A549 (cell line): ENCODE data around the gene RNASE2.

ENCODE experiments used
- BHLHE40 ChIP-seq: IDR thresholded peaks from 2 replicates; pipeline ENCODE4 v1.6.1; 2012; ENCODE audit warnings: low read depth, low read length, inconsistent platforms
- GATA3 ChIP-seq: IDR thresholded peaks from 2 replicates; pipeline ENCODE4 v1.6.1; 2012; ENCODE audit warnings: borderline replicate concordance
- PHF8 ChIP-seq: fragments of 200-600 bp; sonication (generic); IDR thresholded peaks from 2 replicates; pipeline ENCODE4 v1.6.1; 2016; ENCODE audit warnings: low read depth, mild to moderate bottlenecking, antibody characterized with exemption, moderate library complexity, borderline replicate concordance
- POLR2A ChIP-seq: IDR thresholded peaks from 2 replicates; pipeline ENCODE4 v1.6.1; 2012; ENCODE audit warnings: mild to moderate bottlenecking, low read length
- TF ChIP-seq, protein P1 (sequence below): fragments of >200 bp; sonication (Bioruptor Twin); formaldehyde crosslinking; IDR thresholded peaks from 3 replicates; pipeline ENCODE4 v1.5.1; 2016

DNA sequence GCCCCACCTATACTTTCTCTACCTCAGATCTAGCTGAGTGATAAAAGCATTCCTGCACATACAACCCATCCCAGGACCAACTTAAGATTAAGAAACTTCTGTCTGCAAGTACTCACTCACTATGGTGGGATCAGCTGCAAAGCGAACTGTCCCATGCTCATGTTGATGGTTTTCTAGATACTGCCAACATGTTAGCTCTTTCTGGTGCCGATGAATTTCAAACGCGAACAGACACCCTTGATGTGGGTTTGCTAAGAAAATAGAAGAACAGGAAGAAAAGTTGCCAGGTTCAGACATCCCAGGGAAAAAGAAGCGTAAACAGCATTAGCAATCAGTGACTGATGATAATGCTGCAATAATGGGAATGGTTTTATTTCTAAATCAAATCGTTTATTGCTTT is 42.3 kb downstream of the RNASE2 start:
- no peak for TF ChIP-seq BHLHE40
- TF ChIP-seq, protein P1, sequence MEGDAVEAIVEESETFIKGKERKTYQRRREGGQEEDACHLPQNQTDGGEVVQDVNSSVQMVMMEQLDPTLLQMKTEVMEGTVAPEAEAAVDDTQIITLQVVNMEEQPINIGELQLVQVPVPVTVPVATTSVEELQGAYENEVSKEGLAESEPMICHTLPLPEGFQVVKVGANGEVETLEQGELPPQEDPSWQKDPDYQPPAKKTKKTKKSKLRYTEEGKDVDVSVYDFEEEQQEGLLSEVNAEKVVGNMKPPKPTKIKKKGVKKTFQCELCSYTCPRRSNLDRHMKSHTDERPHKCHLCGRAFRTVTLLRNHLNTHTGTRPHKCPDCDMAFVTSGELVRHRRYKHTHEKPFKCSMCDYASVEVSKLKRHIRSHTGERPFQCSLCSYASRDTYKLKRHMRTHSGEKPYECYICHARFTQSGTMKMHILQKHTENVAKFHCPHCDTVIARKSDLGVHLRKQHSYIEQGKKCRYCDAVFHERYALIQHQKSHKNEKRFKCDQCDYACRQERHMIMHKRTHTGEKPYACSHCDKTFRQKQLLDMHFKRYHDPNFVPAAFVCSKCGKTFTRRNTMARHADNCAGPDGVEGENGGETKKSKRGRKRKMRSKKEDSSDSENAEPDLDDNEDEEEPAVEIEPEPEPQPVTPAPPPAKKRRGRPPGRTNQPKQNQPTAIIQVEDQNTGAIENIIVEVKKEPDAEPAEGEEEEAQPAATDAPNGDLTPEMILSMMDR: no peak
- TF ChIP-seq GATA3: no peak
- no peak for TF ChIP-seq POLR2A
- TF ChIP-seq PHF8: no peak
